OCI-LY7 (cell line): Measurements from ENCODE around the gene TRANK1. TPM values are rescaled to one million over a fixed set of nuclear protein-coding genes. Genes with fewer than 3 reads are reported as not detected.
"Not testable (repeated sequence)": the region's sequence is repeated elsewhere in the genome, so short reads cannot be mapped to it uniquely, and the experiment has no call there.

Experiments
- BruUV-seq: library from RNA; stranded (reverse); fragments of 400-500 nt; replicated peaks from 2 replicates; lab custom pipeline; 2021; lab: Mats Ljungman, UMichigan
- CTCF ChIA-PET: fragments of 300-600 bp; sonication (Branson Sonifier 250); formaldehyde crosslinking; loops from one replicate; lab custom pipeline; 2022; ENCODE audit warnings: antibody characterized with exemption; ENCODE audit not compliant: unreplicated experiment; lab: Charles Lee
- POLR2A ChIA-PET: fragments of 300-600 bp; sonication (Branson Sonifier 250); formaldehyde crosslinking; loops from one replicate; lab custom pipeline; 2022; ENCODE audit warnings: antibody characterized with exemption; lab: Charles Lee
- DNase-seq: peaks from one replicate; pipeline ENCODE4 v3.0.0-alpha.2; 2015; ENCODE audit warnings: low spot score
- H2AFZ ChIP-seq: fragments of 200-600 bp; sonication (generic), shearing (Covaris generic); 2 replicates; pipeline ENCODE4 v1.6.1; 2014; ENCODE audit warnings: mild to moderate bottlenecking, antibody characterized with exemption, low read length, moderate library complexity
- H3K27ac ChIP-seq: fragments of 200-600 bp; sonication (generic); 2 replicates; pipeline ENCODE4 v1.5.1; 2014; ENCODE audit warnings: mixed run types, low read depth, mild to moderate bottlenecking, moderate library complexity, low read length, inconsistent platforms; ENCODE audit not compliant: poor library complexity, severe bottlenecking
- H3K36me3 ChIP-seq: fragments of 200-600 bp; sonication (generic); 2 replicates; pipeline ENCODE4 v1.6.1; 2014; ENCODE audit warnings: mild to moderate bottlenecking, antibody characterized with exemption, low read length, moderate library complexity, mixed read lengths; ENCODE audit not compliant: insufficient read depth
- H3K4me1 ChIP-seq: fragments of 200-600 bp; sonication (generic); 2 replicates; pipeline ENCODE4 v1.5.1; 2014; ENCODE audit warnings: mild to moderate bottlenecking, low read length; ENCODE audit not compliant: insufficient read depth, poor library complexity, severe bottlenecking
- H3K4me2 ChIP-seq: fragments of 200-600 bp; sonication (generic); 2 replicates; pipeline ENCODE4 v1.6.1; 2014; ENCODE audit warnings: mild to moderate bottlenecking, low read length
- H3K4me3 ChIP-seq: fragments of 200-600 bp; sonication (generic); 2 replicates; pipeline ENCODE4 v1.5.1; 2014; ENCODE audit warnings: mild to moderate bottlenecking, low read depth, low read length; ENCODE audit not compliant: poor library complexity, severe bottlenecking
- H3K79me2 ChIP-seq: fragments of 200-600 bp; sonication (generic); 2 replicates; pipeline ENCODE4 v1.6.1; 2016; ENCODE audit warnings: low read depth, mild to moderate bottlenecking, low read length, moderate library complexity, mixed read lengths; ENCODE audit not compliant: insufficient read depth
- H3K9me2 ChIP-seq: fragments of 200-600 bp; sonication (generic); 2 replicates; pipeline ENCODE4 v1.6.1; 2016; ENCODE audit warnings: mild to moderate bottlenecking, low read length, mixed read lengths; ENCODE audit not compliant: insufficient read depth
- H3K9me3 ChIP-seq: fragments of 200-600 bp; sonication (generic); 2 replicates; pipeline ENCODE4 v1.6.1; 2014; ENCODE audit warnings: mild to moderate bottlenecking, mixed run types, low read length, mixed read lengths
- H4K20me1 ChIP-seq: fragments of 200-600 bp; sonication (generic); 2 replicates; pipeline ENCODE4 v1.6.1; 2014; ENCODE audit warnings: mild to moderate bottlenecking, antibody characterized with exemption, low read length, moderate library complexity, mixed read lengths; ENCODE audit not compliant: insufficient read depth
- EZH2phosphoT487 ChIP-seq: fragments of 200-600 bp; sonication (generic); IDR thresholded peaks from 2 replicates; pipeline ENCODE4 v1.6.1; 2018; ENCODE audit warnings: low read depth, borderline replicate concordance, mild to moderate bottlenecking, mixed run types, antibody characterized with exemption, low read length, moderate library complexity, mixed read lengths
- intact Hi-C: fragments of 100-400 bp; cut with micrococcal nuclease; formaldehyde crosslinking; loops from one replicate; pipeline ENCODE4 v1.10.0; 2022; ENCODE audit not compliant: unreplicated experiment
- total RNA-seq, 2 experiments: library from RNA; depleted of rRNA in 1 of 2; stranded (reverse); fragments of >200 nt in 1 of 2; shearing (Covaris generic) in 1 of 2; gene quantifications; 2 replicates each; pipeline ENCODE4 v1.2.3, GENCODE V29; 2014 to 2022
- TF ChIP-seq, protein P1 (sequence below): fragments of 200-600 bp; sonication (generic); conservative IDR thresholded peaks from 2 replicates; pipeline ENCODE4 v1.5.1; 2014; ENCODE audit warnings: mild to moderate bottlenecking, antibody characterized with exemption, low read length, moderate library complexity, mixed read lengths

TRANK1 gene
- total RNA-seq, 2 experiments from 2014 or later = 34.9 to 57.1 TPM

DNA sequence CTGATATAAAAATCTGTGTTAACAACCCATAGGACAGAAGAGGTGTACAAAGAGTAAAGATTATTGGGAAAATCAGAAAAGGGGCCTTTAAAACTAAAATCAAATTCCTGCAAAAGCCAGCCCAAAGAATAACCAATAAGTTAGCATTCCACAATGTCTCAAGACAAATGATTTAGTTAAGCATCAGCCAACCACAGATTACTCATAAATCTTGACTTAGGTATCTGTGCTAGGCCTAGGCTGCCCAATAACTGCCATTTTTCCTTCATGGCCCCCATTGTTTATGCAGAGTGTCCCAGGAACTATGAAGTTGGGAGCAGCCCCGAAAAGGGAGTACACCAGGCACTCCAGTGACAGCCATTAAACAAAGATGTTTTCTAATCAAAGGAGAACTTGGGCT lies 7.4 kb downstream of the TRANK1 start:
- intact Hi-C loops = no loop called here
- H3K27ac ChIP-seq = no peak overlapping the region
- H3K9me3 ChIP-seq = no peaks in the 10 kb centered on the region
- no peaks in the 10 kb centered on the region for H3K4me1 ChIP-seq
- H2AFZ ChIP-seq = no peak overlapping the region
- H3K36me3 ChIP-seq = no peaks in the 10 kb centered on the region
- no peak for DNase-seq
- H3K4me2 ChIP-seq = no peak overlapping the region
- TF ChIP-seq, protein P1, sequence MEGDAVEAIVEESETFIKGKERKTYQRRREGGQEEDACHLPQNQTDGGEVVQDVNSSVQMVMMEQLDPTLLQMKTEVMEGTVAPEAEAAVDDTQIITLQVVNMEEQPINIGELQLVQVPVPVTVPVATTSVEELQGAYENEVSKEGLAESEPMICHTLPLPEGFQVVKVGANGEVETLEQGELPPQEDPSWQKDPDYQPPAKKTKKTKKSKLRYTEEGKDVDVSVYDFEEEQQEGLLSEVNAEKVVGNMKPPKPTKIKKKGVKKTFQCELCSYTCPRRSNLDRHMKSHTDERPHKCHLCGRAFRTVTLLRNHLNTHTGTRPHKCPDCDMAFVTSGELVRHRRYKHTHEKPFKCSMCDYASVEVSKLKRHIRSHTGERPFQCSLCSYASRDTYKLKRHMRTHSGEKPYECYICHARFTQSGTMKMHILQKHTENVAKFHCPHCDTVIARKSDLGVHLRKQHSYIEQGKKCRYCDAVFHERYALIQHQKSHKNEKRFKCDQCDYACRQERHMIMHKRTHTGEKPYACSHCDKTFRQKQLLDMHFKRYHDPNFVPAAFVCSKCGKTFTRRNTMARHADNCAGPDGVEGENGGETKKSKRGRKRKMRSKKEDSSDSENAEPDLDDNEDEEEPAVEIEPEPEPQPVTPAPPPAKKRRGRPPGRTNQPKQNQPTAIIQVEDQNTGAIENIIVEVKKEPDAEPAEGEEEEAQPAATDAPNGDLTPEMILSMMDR = no peak
- no peak for TF ChIP-seq EZH2phosphoT487
- H3K79me2 ChIP-seq = no peaks in the 10 kb centered on the region
- POLR2A ChIA-PET = interaction anchor here (1.0 to 1.1 kb wide), 3 partner anchors 8 to 56 kb away, joined by 3 read pairs; partner anchors contain the start of genes EPM2AIP1 and MLH1
- no peaks in the 10 kb centered on the region for H4K20me1 ChIP-seq
- H3K9me2 ChIP-seq = no peaks in the 10 kb centered on the region
- no TSS peak for BruUV-seq
- CTCF ChIA-PET = no interaction called here
- no peak overlapping the region for H3K4me3 ChIP-seq

DNA sequence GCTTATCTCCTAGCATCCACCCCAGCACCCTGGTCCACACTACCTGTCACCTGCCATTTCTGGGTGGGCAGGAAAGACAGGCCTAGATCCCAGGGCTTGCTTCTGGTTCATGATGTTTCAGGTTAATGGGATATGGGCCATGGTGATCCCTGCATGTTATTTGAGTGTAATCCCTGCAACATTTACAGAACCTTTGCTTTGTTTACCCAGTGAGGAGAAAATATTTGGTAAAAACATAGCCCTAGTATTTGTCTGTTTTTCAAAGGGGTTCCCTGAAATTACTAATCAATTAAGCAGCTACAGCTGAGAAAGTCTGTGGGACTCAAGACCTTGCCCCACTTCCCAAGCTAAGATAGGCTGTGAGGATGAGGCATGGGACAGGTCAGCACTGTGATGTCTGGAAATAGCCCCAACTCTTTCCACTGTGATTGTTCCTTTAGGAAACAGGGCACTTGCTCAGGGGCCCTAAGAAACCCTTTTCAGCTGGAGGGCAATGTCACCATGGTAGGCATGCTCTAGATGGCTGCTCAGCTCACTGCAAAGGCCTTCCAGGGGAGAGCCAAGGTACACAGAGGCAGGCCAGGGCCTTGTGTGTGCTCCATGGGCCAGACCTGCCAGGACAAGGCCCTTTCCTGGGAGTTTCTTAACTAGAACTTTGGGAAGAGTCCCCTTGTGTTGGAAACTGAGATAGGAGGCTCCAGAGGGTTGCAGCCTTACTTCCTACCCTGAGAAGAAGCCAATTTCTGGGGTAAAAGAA lies 11.1 kb downstream of the TRANK1 start:
- no peaks in the 10 kb centered on the region for H3K36me3 ChIP-seq
- no peak overlapping the region for H3K4me3 ChIP-seq
- TF ChIP-seq EZH2phosphoT487 = no peak
- TF ChIP-seq, protein P1 = no peak
- H2AFZ ChIP-seq = no peak overlapping the region
- no TSS peak for BruUV-seq
- H3K27ac ChIP-seq = no peak overlapping the region
- H4K20me1 ChIP-seq = no peaks in the 10 kb centered on the region
- no peaks in the 10 kb centered on the region for H3K9me3 ChIP-seq
- H3K4me2 ChIP-seq = no peak overlapping the region
- peaks cover 10% of the 10 kb centered on the region for H3K4me1 ChIP-seq
- DNase-seq = no peak
- CTCF ChIA-PET = no interaction called here
- H3K9me2 ChIP-seq = no peaks in the 10 kb centered on the region
- no peaks in the 10 kb centered on the region for H3K79me2 ChIP-seq
- POLR2A ChIA-PET = interaction anchor here (1.3 to 1.5 kb wide), 3 partner anchors 9 to 24 kb away, joined by 3 to 6 read pairs (median 4); no protein-coding TSS in a partner anchor
- intact Hi-C loops = no loop called here

DNA sequence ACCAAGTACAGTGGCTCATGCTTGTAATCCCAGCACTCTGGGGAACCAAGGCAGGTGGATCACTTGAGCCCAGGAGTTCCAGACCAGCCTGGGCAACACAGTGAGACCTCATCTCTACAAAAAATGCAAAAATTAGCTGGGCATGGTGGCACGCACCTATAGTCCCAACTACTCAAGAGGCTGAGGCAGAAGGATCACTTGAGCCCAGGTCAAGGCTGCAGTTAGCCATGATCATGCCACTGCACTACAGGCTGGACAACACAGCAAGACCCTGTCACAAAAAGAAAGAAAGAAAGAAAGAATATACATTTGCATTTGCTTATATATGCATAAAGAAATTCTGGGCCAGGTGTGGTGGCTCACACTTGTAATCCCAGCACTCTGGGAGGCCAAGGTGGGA lies 13.4 kb downstream of the TRANK1 start:
- H3K4me3 ChIP-seq, H3K4me2 ChIP-seq, H3K36me3 ChIP-seq, H4K20me1 ChIP-seq, H3K79me2 ChIP-seq, DNase-seq, BruUV-seq, H3K27ac ChIP-seq, CTCF ChIA-PET, H3K4me1 ChIP-seq, H2AFZ ChIP-seq, intact Hi-C loops, H3K9me3 ChIP-seq, H3K9me2 ChIP-seq: not testable (repeated sequence)
- POLR2A ChIA-PET = interaction anchor here (0.7 kb wide), 1 partner anchor 48 kb away, joined by 3 read pairs; no protein-coding TSS in a partner anchor
